Measurements from ENCODE around the gene ESR1.
"Not testable (repeated sequence)": the region's sequence is repeated elsewhere in the genome, so short reads cannot be mapped to it uniquely, and the experiment has no call there.

ESR1 gene

DNA sequence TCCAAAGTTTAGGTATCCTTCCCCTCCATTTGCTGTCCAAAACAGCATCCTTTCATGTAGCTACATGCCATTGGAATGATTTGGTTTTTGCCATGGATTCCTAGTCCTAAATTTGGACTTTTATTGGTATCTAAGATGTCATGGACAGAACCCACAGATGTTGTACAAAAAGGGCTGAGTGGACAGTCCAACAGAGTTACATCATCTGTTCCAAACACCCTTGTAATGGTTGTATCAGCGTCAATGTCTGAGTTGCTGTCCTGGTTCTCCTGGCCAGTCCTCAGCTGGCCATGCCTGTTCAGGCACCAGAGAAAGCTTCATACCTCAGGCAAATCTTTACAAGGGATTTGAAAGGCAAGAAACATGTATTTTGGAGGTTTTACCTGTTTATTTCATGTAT lies 191.3 kb downstream of the ESR1 start:
- DNase-seq = no peak

DNA sequence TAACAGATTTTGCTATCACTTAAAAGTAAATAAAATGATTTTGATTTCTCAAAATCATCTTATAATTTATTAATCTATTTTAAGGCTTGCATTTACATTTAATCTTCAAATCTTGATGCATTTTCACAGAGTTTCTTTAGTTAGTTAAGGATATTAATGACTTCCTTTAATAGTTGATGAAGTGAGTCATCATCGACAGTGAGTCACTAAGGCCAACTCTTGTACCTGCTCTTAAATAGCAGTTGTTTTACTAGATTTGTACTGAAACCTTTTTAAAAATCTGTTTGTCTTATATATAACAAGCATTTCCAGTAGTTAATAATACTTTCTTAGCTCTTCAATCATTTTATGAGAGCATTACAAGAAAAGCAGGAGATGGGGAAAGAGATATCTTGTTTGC lies 191.7 kb downstream of the ESR1 start:
- no peak for DNase-seq

DNA sequence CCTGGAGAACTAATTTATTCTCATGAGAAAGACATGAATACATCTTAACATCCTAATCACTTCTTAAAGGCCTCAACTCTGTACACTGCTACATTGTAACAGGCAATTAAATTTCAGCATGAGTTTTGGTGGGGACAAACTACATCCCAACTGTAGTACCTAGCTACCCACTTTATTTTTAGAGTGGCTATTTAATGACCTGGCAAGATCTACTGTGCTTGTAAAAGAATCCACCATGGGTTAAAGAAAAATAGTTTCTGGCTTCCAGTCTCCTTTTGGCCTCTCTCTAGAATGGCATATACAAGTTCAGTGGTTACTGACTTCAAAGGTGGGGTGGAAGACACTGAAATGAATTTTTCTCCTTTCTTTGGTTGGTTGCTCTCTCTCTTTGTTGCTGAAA lies 193.9 kb downstream of the ESR1 start:
- no peak for DNase-seq

DNA sequence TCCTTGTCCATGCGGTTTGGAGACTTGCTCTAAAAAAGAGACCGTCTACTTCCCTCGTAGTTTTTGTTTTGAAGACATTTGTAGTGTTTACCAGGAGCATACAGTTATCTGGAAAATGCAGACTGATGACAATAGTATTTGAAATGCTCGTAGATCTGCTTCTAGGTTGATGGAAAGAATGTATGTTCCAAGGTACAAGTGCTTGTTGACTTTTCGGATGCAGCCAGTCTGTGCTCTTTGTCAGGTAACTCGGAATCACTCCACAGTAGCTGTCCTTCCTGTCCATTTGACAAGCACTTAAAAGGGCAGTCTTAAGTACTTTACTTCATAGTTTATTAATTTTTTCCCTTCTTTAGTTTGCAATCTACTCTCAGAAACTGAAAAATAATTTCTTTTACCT lies 194.8 kb downstream of the ESR1 start:
- no peak for DNase-seq

DNA sequence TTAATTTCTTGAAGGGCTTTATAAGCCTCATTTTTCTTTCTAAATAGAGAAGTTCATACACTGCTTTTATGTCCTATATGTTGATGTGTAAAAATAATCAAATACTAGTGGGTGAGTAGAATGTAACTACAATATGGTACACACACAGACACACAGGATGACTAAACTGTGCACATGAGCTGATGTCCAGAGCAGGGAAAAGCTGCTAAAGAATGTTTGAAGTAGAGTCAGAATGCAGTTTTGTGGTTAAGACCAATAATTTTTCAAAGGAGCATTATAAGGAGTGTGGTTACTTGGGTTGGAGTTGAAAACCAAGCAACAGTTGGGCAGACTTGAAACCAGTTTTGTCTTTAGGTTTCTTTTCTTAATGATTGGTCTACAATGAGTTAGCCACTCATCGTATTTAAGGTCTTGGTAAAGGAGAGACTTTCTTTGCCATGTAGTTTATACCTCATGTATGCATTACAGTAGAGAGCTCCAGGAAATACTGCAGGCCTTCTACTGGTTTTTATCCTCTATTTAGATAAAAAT lies 196.6 kb downstream of the ESR1 start:
- no peak for DNase-seq

DNA sequence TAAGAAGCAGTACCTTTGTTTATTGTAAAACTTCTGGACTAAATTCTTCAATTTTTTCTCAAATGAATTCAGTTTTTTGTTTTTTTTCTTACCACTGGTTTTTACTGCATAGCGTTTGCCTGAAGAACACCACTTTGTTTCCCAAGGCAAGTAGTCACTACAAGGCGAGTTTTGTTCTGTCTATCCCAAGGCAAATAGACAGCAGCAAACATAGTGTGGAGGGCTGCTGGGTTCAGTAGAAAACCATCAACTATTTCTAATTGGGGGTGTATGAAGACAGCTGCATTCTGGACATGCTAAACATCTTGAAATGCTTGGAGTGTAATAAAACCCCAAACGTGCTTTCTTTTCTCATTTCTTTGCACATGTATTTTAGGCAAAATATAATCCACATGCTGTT lies 197.4 kb downstream of the ESR1 start:
- DNase-seq = no peak

DNA sequence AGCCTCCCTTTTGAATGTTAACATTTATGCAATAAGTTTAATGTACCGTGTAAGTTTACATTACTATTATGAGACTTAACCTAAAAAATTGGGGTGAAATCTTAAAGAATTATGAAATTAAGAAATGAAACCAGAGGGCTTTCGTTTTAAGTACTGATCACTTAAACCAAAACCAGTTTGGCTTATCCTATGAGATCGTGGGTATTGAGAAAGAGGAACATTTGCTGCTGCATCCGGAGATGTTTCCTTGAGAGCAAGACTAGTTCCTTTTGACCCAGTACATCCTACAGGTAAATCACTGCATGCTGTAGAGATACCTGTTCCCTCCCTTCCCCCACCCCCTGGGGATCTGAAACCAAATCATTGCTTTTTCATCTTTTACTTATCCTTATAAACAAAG lies 201.3 kb downstream of the ESR1 start:
- DNase-seq = no peak

DNA sequence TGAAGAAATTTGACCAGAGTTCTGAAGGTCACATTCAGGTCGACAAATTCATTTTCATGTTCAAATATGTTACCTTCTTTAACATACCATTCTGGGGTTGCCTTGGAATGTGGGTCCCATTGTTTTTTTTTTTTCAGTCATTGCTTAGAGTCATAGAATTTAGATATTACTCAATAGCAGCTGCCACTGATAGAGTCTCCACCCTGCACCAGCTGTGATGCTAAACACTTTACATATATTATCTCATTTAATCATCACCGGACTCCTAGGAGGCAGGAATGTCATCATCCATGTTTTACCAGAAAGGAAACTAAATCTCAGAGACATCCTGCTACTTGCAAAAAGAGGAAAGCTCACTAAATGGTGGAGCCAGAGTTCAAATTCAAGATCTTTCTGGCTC lies 204.7 kb downstream of the ESR1 start:
- DNase-seq = no peak

DNA sequence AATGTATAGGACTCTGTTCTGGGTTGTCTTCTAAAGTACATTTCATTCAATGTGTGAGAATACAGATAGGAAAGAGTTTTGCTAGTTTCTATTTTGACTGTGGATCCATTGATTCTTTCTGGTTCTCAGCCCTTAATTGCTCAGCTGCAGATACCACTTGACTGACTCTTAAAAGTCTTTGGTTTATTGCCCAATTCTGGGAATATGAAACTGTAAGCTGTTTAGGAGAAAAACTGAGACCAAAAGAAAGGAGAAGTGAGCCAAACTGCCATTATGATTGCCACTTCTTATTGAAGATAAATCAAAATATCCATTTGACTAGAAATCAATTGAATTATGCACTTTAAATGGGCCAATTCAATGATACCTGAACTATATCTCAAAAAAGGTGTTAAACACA lies 211.4 kb downstream of the ESR1 start:
- DNase-seq = no peak

DNA sequence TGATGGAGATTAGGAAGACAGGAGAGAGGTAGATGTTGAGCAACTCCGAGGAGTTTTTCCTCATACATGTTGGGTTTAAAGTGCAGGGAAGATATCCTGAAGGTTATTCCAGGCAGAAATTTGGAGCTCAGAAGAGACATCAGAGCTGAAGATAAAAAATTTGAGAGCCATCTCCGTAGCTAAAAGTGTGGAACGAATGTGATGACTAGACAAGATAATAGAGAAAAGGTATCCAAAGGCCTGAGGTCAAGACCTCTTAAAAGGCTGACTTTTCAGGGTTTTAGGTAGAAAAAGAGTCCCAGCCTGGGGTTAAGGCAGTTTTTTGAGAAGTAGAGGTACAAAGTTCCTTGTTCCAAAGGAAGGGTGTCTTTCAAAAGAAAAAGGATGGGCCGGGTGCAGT lies 214.8 kb downstream of the ESR1 start:
- DNase-seq = no peak

DNA sequence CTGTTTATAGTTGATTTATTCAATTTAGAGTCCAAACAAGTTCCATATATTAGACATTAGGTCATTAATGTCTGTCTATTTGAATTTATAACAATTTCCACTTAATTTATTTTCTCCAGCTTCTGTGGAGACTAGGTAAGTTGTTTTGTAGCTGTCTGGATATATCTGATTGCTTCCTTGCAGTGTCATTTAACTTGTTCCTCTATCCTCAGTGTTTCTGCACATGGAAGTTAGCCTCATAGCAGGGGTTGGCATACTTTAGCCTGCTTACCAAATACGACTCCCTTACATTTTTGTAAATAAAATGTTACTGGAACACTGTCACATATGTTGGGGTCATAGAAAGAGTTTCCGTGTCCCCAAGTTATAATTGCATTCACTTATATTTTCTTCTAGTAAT lies 216.1 kb downstream of the ESR1 start:
- no peak for DNase-seq

DNA sequence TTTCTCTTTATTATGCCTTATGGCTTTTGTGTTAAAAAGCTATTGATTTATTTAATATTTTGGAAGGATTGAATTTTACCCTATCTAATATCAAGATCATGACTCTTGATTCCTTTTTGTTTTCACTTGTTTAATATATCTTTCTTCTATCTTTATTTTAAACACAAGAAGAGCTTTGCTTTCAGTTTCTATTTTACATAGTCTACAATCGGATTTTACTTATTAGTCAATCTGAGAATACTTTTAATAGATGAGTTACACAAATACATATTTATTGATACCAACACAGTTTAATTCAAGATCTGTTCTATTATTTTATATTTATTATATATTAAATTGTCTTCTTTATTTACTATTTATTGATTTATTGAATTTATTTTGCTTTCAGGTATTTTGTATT lies 218.8 kb downstream of the ESR1 start:
- DNase-seq = no peak

DNA sequence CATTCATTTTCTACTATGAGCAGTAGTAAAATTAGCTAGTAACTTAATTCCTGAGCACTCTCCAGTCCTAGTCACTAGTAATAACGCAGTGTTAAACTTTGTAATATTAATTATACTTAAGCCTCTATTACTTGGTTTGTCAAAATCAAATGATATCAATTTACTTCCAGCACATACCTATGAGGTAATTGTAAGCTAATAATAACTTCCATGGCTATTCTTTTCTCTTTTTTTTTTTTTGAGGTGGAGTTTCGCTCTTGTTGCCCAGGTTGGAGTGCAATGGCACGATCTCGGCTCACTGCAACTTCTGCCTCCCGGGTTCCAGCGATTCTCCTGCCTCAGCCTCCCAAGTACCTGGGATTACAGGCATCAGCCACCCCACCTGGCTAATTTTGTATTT lies 219.3 kb downstream of the ESR1 start:
- DNase-seq = not testable (repeated sequence)

DNA sequence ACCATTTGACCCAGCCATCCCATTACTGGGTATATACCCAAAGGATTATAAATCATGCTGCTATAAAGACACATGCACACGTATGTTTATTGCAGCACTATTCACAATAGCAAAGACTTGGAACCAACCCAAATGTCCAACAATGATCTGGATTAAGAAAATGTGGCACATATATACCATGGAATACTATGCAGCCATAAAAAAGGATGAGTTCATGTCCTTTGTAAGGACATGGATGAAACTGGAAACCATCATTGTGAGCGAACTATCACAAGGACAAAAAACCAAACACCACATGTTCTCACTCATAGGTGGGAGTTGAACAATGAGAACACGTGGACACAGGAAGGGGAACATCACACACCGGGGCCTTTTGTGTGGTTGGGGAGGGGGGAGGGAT lies 226.3 kb downstream of the ESR1 start:
- DNase-seq = not testable (repeated sequence)

DNA sequence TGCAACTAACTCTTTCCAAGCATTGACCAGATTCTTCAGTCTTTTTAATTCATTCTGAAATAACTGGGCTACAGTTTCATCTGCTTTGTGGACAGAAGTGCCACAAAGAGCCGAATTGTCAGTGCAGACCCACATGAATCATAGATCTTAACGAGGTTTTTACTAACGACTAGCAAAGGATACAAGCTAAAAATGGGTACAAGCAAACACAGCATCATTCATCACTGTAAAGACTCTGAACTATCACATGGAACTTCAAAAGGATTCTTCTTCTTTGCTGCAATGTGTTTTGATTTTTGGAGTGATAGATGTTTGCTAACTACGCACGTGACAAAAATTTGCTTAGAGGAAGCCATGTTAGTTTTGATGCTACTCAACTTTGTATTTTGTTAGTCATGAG lies 227.1 kb downstream of the ESR1 start:
- no peak for DNase-seq

DNA sequence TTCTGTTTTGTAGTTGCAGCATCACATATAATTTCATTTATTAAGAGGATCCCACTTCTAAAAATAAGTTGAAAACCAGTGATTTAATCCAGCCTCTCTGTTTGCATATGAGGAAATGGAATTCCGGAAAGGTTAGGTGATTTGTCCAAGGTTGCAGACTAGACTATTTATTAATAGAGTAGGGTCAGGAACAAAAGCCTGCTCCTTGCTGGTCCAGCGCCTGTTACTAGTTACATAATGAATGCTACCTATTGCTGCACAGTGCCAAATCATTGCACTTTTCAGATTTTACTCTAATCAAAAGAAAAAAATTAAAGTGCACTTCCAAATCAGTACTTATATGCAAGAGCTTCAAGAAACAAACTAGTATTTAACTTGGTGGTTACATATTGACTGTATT lies 238.6 kb downstream of the ESR1 start:
- DNase-seq = no peak

DNA sequence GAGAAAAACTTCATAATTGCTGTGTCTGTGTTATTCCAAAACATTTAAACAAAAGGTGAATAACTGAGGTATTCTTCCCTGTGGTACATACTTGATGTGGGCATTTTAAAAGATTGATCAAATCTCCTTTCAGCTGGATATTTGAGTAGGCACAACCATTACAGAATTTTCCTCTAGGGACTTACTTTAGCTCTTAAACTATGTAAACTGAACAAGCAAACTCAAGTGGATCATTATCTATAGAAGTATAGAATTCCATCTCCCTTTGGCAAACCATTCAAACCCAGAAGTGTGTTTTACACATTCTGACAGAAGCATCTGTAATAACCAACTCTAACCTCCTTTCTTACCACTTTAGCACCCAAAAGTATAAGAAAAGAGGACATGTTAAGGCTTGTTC lies 241.4 kb downstream of the ESR1 start:
- no peak for DNase-seq

DNA sequence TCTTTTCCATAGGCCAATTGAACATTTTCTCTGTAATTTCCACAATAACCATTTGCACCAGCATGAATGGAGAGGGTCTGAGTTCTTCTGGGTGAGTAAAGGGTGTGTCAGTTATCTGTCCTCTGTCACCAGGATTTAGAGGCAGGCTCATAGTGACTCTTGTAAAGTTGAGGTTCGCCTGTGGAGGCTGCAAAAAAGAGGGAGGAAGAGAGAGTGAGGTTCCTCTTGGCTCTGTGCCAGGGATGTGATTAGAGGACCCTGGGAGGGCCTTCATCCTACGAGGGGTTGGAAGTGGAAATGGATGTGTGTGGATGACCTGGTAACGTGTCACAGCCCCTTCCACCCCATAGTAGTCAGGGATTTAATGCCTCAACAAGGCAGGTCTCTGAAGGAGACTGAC lies 242.0 kb downstream of the ESR1 start:
- DNase-seq = no peak

DNA sequence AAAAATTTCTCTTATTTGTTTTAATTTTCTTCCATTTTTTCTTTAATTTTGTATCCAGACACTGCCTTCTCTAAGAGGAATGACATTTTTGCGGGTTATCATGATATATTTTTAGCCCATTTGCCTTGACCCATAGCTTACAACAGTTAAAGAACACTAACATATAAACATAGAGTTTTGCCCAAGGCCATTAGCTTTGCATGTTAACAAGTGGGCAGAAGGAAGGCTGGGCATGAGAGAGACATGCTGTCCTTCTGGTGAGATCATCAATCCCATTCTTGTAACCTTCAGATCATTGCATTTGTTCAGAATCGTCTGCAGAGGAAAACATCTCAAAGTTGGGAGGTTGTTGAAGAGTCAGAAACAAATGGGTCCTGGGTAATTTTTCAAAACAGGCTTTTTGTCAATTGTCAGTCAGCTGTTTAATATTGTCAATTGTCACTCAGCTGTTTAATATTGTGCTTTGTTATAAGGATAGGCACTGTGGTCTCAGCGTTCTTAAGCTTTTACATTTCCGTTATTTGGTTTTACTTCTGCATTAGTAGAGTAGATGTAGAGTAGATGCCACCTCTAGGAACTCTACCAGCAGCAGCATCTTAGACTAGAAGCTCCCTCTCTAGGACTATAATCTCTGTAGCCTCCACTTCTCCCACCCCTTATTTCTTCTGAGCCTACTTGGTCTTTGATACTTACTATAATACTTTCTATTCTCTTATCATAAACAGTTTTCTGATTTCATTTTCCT lies 243.1 kb downstream of the ESR1 start:
- no peak for DNase-seq

DNA sequence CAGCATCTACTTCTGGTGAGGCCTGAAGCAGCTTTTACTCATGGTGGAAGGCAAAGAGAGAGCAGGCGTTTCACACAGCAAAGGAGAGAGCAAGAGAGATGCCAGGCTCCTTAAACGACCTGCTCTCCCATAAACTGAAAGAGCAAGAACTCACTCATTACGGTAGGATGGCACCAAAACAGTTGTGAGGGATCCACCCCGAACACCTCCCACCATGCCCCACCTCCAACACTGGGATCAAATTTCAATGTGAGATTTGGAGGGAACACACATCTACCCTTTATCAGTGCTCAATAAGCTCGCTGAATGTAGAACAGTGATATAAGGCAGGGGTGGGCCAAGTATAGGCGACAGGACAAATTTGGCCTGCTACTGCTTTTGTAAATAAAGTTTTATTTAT lies 244.6 kb downstream of the ESR1 start:
- DNase-seq = no peak

DNA sequence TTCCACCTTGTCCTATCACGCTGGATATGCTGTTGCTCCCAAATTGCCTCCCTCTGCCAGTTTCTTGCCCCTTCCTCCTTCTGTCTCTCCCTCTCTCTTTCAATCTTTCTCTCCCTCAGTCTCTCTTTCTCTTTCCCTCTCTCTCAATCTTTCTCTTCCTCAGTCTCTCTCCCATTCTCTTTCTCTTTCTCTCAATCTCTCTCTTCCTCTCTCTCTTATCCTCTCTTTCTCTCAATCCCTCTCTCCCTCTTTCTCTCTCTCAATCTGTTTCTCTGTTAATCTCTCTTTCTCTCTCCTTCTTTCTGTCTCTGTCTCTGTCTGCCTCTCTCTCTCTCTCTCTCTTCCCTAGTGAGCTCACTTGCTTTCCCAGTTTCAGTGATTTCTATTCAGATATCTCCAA lies 245.8 kb downstream of the ESR1 start:
- DNase-seq = no peak

DNA sequence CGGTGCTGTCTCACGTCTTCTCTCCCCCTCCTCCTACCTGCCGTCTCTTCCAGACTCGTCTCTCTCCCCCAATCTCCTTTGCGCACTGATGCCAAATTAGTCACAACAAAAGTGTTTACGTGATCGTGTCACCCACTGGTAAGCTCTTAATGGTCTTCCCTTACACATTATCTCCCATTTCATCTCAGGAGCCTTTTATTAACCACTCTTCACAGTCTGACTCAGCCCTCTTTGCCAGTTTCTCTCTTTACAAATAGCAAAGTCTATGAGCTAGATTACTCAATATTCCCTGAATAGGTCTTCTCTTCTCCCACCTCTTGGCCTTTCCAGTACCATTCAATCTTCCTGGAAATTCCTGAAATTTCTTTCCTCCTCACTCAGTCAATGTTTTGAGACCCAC lies 247.0 kb downstream of the ESR1 start:
- DNase-seq = peak; percentile 13

DNA sequence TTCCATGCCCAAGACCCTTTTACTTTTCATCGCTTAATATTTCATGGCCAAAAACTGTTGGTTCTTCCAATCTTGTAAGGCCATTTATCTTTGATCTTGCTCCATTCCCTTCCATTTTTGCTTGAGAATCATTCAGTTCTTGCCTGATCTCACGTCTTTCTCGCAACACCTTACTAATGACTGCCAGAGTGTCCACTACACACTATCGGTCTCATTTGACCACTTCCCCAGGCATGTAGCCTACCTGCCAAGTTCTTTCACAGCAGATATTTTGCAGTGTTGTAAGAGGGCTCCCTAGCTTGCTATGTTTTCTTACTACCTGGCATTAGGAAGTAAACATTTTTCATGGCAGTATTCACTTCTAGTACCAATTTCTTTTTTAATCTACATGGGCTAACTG lies 248.0 kb downstream of the ESR1 start:
- DNase-seq = no peak

DNA sequence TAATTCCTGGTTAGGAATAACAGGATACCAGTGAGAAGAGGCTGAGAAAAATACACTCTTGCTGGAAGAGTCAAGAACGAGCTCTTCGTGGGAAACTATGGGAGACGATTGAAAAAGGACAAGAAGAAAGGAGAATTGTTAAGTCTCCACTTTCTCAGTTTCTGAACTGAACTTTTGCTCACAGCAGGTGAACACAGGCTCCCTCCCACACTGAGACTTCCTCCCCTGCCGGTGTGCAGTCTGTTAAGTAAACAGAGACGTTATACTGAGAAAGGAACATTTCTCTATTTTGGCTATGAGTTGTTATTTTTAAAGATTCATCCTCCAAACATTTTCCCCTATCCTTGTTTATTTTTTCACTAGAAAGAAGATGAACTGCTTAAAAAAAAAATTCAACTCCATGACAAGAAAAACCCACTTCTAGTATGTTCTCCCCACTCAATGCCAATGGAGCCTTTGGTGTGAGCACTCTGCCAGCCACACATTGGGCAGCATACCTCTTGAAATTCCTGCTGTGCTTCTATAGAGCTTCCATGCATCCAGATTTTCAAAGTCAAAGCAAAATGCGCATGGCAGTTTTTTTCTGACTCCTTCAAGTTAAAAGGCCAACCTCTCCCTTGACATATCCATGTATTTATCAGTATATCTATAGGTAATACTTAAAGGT lies 250.5 kb downstream of the ESR1 start:
- no peak for DNase-seq

DNA sequence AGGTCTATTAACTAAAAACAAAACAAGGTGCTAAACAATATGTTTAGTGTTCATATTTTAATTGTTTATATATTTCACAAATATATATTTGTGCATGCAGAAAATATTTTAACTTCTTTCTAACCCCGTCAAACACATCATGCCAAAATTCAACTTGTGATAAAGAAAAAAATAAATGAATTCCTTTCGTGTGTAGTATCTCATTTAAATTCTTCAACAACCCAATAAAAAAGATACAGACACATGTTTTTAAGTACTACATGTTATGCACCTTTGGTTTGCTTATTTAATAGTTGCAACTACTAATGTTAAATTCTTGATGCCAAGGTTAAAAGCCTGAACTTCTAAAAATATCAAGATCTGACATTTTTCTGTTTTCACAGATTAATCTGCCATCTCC lies 252.4 kb downstream of the ESR1 start:
- no peak for DNase-seq

Data from fibroblast of upper back skin (primary cell).